Measurements from ENCODE around the gene VAT1L. TPM values are rescaled to one million over a fixed set of nuclear protein-coding genes. Genes with fewer than 3 reads are reported as not detected.

Gene VAT1L
- total and polyA plus RNA-seq, 8 donors = 0.61 to 5.1 (median 1.3) TPM; not detected in 2

- H3K9me3 ChIP-seq = peaks cover 0 to 5% (median 0%) of the 10 kb centered on the region in 4 donors
- intact Hi-C loops (cut with DNase I; ENCODE audit: low total_unique reads) = no loop called here
- H3K27ac ChIP-seq = no peak overlapping the region
- H3K36me3 ChIP-seq = no peaks in the 10 kb centered on the region
- WGBS, 5 donors = 37 to 63% (median 53%) methylated on average over 10 of the region's 10 CpGs
- H3K4me3 ChIP-seq = no peak overlapping the region
- peaks cover 0 to 4% (median 0%) of the 10 kb centered on the region in 4 donors for H3K4me1 ChIP-seq
- TF ChIP-seq POLR2A (IDR thresholded peaks at IDR 0.05) (no peak), CTCF (IDR thresholded peaks at IDR 0.05) (no peak), EP300 (IDR thresholded peaks at IDR 0.05) (no peak), POLR2AphosphoS5 (IDR thresholded peaks at IDR 0.05) (no peak)
- peak in 1 of 2 donors; percentile 48 for DNase-seq
- H3K27me3 ChIP-seq = peaks cover 0 to 18% (median 0%) of the 10 kb centered on the region in 3 donors
Observed at GRCh38 chr16:77805398-77805797, 17.0 kb downstream of the VAT1L start.

- peaks cover 0 to 4% (median 0%) of the 10 kb centered on the region in 4 donors for H3K4me1 ChIP-seq
- 72 to 86% (median 81%) methylated on average over 1 of the region's 1 CpG for WGBS, 5 donors
- no peaks in the 10 kb centered on the region for H3K36me3 ChIP-seq
- no peak overlapping the region for H3K27ac ChIP-seq
- no peak for DNase-seq
- no peak overlapping the region for H3K4me3 ChIP-seq
- intact Hi-C loops (cut with DNase I; ENCODE audit: low total_unique reads) = no loop called here
- peaks cover 0 to 18% (median 0%) of the 10 kb centered on the region in 3 donors for H3K27me3 ChIP-seq
- TF ChIP-seq EP300 (IDR thresholded peaks at IDR 0.05) (no peak), POLR2A (IDR thresholded peaks at IDR 0.05) (no peak), CTCF (IDR thresholded peaks at IDR 0.05) (no peak), POLR2AphosphoS5 (IDR thresholded peaks at IDR 0.05) (no peak)
- peaks cover 0 to 5% (median 0%) of the 10 kb centered on the region in 4 donors for H3K9me3 ChIP-seq
Observed at GRCh38 chr16:77807021-77807420, 18.7 kb downstream of the VAT1L start.

- Histone ChIP-seq H3K36me3 (no peaks in the 10 kb centered on the region), H3K4me1 (no peaks in the 10 kb centered on the region), H3K4me3 (no peak overlapping the region), H3K27ac (no peak overlapping the region), H3K9me3 (peaks cover 0 to 5% (median 0%) of the 10 kb centered on the region in 4 donors), H3K27me3 (peaks cover 0 to 9% (median 0%) of the 10 kb centered on the region in 3 donors)
- TF ChIP-seq CTCF (IDR thresholded peaks at IDR 0.05) (no peak), POLR2AphosphoS5 (IDR thresholded peaks at IDR 0.05) (no peak), EP300 (IDR thresholded peaks at IDR 0.05) (no peak), POLR2A (IDR thresholded peaks at IDR 0.05) (no peak)
- no peak for DNase-seq
- 20 to 47% (median 31%) methylated on average over 2 of the region's 2 CpGs for WGBS, 5 donors
- intact Hi-C loops (cut with DNase I; ENCODE audit: low total_unique reads) = no loop called here
Observed at GRCh38 chr16:77812856-77813500, 24.6 kb downstream of the VAT1L start.

GRCh38 chr16:77816293-77816692, 27.9 kb downstream of the VAT1L start:
- H3K27ac ChIP-seq = no peak overlapping the region
- TF ChIP-seq EP300 (IDR thresholded peaks at IDR 0.05) (no peak), POLR2AphosphoS5 (IDR thresholded peaks at IDR 0.05) (no peak), CTCF (IDR thresholded peaks at IDR 0.05) (no peak), POLR2A (IDR thresholded peaks at IDR 0.05) (no peak)
- H3K4me1 ChIP-seq = no peaks in the 10 kb centered on the region
- H3K27me3 ChIP-seq = no peaks in the 10 kb centered on the region
- H3K4me3 ChIP-seq = no peak overlapping the region
- no peaks in the 10 kb centered on the region for H3K36me3 ChIP-seq
- intact Hi-C loops (cut with DNase I; ENCODE audit: low total_unique reads) = no loop called here
- H3K9me3 ChIP-seq = no peaks in the 10 kb centered on the region
- peak in 1 of 2 donors; percentile 29 for DNase-seq

Data from stomach (tissue), 9 donors.